Common myeloid progenitor, CD34-positive (primary cell): ENCODE results near the gene OBSCN.

Source experiments
- CTCF ChIA-PET: fragments of 350-600 bp; sonication (Branson Sonifier 250); formaldehyde crosslinking; loops from one replicate; lab custom pipeline; 2021; ENCODE audit warnings: antibody characterized with exemption; lab: Charles Lee
- POLR2A ChIA-PET: fragments of 350-600 bp; sonication (Branson Sonifier 250); formaldehyde crosslinking; loops from one replicate; lab custom pipeline; 2021; ENCODE audit warnings: antibody characterized with exemption; lab: Charles Lee
- DNase-seq, 3 donors: peaks; one replicate each; pipeline versions ENCODE4 v3.0.0 to v3.0.0-alpha.2; 2013
- H3K27ac ChIP-seq, 2 experiments: 1 replicate in 1 of 2; 2 replicates in 1 of 2; pipeline ENCODE4 v1.7.0; 2013; ENCODE audit warnings: inconsistent platforms in 2 of 2, low read length in 2 of 2, mild to moderate bottlenecking in 2 of 2, low read depth in 1 of 2, moderate library complexity in 1 of 2; ENCODE audit not compliant: severe bottlenecking in 2 of 2, insufficient read depth in 1 of 2, poor library complexity in 1 of 2
- H3K27me3 ChIP-seq, 5 experiments: replicated peaks in 2 of 5; 1 replicate in 3 of 5; 2 replicates in 2 of 5; pipeline versions ENCODE4 v1.6.1 to v1.7.0; 2013; ENCODE audit warnings: low read length in 4 of 5, mild to moderate bottlenecking in 2 of 5, moderate library complexity in 2 of 5, inconsistent platforms in 1 of 5; ENCODE audit not compliant: insufficient read depth in 5 of 5, control insufficient read depth in 4 of 5
- H3K36me3 ChIP-seq, 4 experiments: 1 replicate in 2 of 4; 2 replicates in 2 of 4; pipeline versions ENCODE4 v1.6.1 to v1.7.0; 2013; ENCODE audit warnings: low read length in 3 of 4, control low read depth in 1 of 4, mild to moderate bottlenecking in 1 of 4; ENCODE audit not compliant: control insufficient read depth in 4 of 4, insufficient read depth in 4 of 4
- H3K4me1 ChIP-seq, 4 experiments: 1 replicate in 3 of 4; 2 replicates in 1 of 4; pipeline versions ENCODE4 v1.6.1 to v1.7.1; 2013; ENCODE audit warnings: low read length in 3 of 4, mild to moderate bottlenecking in 3 of 4, control low read depth in 1 of 4, inconsistent platforms in 1 of 4, moderate library complexity in 1 of 4; ENCODE audit not compliant: control insufficient read depth in 4 of 4, insufficient read depth in 4 of 4; ENCODE audit errors: control extremely low read depth in 1 of 4
- H3K4me3 ChIP-seq, 7 experiments: 1 replicate in 4 of 7; 2 replicates in 3 of 7; pipeline versions ENCODE4 v1.5.1 to v1.7.0; 2013; ENCODE audit warnings: mild to moderate bottlenecking in 7 of 7, low read length in 6 of 7, moderate library complexity in 6 of 7, inconsistent platforms in 2 of 7, low read depth in 2 of 7, control low read depth in 1 of 7; ENCODE audit not compliant: insufficient read depth in 4 of 7, control insufficient read depth in 1 of 7; ENCODE audit errors: extremely low read depth in 1 of 7
- H3K9me3 ChIP-seq, 5 experiments: 1 replicate in 4 of 5; 2 replicates in 1 of 5; pipeline versions ENCODE4 v1.6.1 to v1.7.1; 2013; ENCODE audit warnings: low read length in 4 of 5, mild to moderate bottlenecking in 2 of 5, inconsistent platforms in 1 of 5, low read depth in 1 of 5, moderate library complexity in 1 of 5; ENCODE audit not compliant: control insufficient read depth in 4 of 5, insufficient read depth in 2 of 5; ENCODE audit errors: control extremely low read depth in 1 of 5
- WGBS: methylation state at CpG from one replicate; pipeline ENCODE4 v1.1.5; 2013; ENCODE audit not compliant: insufficient coverage; 5-methylcytosine and 5-hydroxymethylcytosine counted together

The OBSCN gene

GRCh38 chr1:228207381-228207810 is 448 bp upstream of the OBSCN start:
- ChIA-PET POLR2A (interaction anchor here (0.6 kb wide), 1 partner anchor 85 kb away, joined by 3 read pairs; no protein-coding TSS in a partner anchor), CTCF (no interaction called here)
- WGBS: 71% methylated on average over 6 of the region's 8 CpGs
- no peak overlapping the region for H3K4me3 ChIP-seq
- H3K9me3 ChIP-seq: no peaks in the 10 kb centered on the region
- H3K27me3 ChIP-seq: peaks cover 0 to 35% (median 2%) of the 10 kb centered on the region in 5 experiments
- no peaks in the 10 kb centered on the region for H3K36me3 ChIP-seq
- no peak for DNase-seq
- no peak overlapping the region for H3K27ac ChIP-seq
- H3K4me1 ChIP-seq: peaks cover 0 to 5% (median under 1%) of the 10 kb centered on the region in 4 experiments

GRCh38 chr1:228208831-228209551 is 1.1 kb downstream of the OBSCN start:
- WGBS: 82% methylated on average over 15 of the region's 19 CpGs
- H3K9me3 ChIP-seq: no peaks in the 10 kb centered on the region
- H3K4me1 ChIP-seq: peaks cover 0 to 12% (median 10%) of the 10 kb centered on the region in 4 experiments
- ChIA-PET CTCF (interaction anchor here (0.7 to 1.2 kb wide), 3 partner anchors 10 to 71 kb away, joined by 3 to 5 read pairs (median 3); no protein-coding TSS in a partner anchor), POLR2A (no interaction called here)
- no peaks in the 10 kb centered on the region for H3K36me3 ChIP-seq
- H3K4me3 ChIP-seq: no peak overlapping the region
- peaks cover 0 to 31% (median 2%) of the 10 kb centered on the region in 5 experiments for H3K27me3 ChIP-seq
- H3K27ac ChIP-seq: no peak overlapping the region
- DNase-seq: no peak

DNA sequence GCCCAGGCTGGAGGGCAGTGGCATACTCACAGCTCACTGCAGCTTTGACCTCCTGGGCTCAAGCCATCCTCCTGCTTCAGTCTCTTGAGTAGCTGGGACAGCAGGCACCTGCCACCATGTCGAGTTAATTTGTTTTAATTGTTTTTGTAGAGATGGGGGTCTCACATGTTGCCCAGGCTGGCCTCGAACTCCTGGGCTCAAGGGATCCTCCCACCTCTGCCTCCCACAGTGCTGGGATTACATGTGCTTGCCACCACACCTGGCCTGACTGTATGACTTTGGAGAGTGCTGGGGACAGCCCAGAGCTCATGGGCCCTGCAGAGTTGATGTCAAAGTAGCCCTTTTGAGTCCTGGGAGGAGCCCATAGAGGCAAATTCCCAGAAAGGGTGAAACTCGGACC is 1.8 kb downstream of the OBSCN start:
- no peak overlapping the region for H3K27ac ChIP-seq
- H3K27me3 ChIP-seq: peaks cover 0 to 28% (median 2%) of the 10 kb centered on the region in 5 experiments
- ChIA-PET POLR2A (no interaction called here), CTCF (interaction anchor here (0.7 to 1.2 kb wide), 3 partner anchors 11 to 72 kb away, joined by 3 to 5 read pairs (median 3); no protein-coding TSS in a partner anchor)
- no peak for DNase-seq
- H3K4me3 ChIP-seq: no peak overlapping the region
- peaks cover 0 to 15% (median 13%) of the 10 kb centered on the region in 4 experiments for H3K4me1 ChIP-seq
- no peaks in the 10 kb centered on the region for H3K9me3 ChIP-seq
- no peaks in the 10 kb centered on the region for H3K36me3 ChIP-seq
- WGBS: 95% methylated on average over 3 of the region's 3 CpGs

DNA sequence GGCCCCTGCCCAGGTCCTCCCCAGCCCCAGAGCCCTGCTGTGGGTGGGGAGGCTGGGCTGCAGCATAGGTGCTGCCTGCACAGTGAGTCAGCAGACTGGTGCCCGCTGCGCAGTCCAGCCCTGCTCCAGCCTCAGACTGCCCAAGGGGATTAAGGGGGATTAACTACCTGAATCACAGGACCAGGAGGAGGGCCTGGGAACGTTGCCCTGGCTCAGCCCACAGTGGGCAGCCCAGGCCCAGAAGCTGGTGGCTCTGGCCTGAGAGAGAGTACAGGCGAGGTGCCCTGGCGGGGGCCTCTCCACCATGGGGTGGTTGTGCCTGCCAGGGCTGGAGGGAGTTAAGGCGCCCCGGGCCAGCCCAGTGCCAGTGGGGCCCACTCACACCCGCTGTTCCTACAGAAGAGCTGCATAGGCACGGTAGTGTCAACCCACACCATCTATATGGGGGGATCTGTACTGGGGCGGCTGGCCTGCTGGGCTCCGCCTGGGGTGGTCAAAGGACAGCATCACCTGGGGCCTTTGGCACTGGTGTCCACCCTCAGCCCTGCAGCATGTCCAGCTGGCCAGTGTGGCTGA is 2.3 kb downstream of the OBSCN start:
- POLR2A ChIA-PET: no interaction called here
- Histone ChIP-seq H3K27me3 (peaks cover 0 to 27% (median 2%) of the 10 kb centered on the region in 5 experiments), H3K4me1 (peaks cover 0 to 15% (median 13%) of the 10 kb centered on the region in 4 experiments), H3K9me3 (no peaks in the 10 kb centered on the region), H3K4me3 (no peak overlapping the region), H3K36me3 (peaks cover 0 to 2% (median under 1%) of the 10 kb centered on the region in 4 experiments), H3K27ac (no peak overlapping the region)
- no peak for DNase-seq
- WGBS: 97% methylated on average over 5 of the region's 11 CpGs
- CTCF ChIA-PET: interaction anchor here (1.2 kb wide), 2 partner anchors 34 to 73 kb away, joined by 3 read pairs; no protein-coding TSS in a partner anchor

DNA sequence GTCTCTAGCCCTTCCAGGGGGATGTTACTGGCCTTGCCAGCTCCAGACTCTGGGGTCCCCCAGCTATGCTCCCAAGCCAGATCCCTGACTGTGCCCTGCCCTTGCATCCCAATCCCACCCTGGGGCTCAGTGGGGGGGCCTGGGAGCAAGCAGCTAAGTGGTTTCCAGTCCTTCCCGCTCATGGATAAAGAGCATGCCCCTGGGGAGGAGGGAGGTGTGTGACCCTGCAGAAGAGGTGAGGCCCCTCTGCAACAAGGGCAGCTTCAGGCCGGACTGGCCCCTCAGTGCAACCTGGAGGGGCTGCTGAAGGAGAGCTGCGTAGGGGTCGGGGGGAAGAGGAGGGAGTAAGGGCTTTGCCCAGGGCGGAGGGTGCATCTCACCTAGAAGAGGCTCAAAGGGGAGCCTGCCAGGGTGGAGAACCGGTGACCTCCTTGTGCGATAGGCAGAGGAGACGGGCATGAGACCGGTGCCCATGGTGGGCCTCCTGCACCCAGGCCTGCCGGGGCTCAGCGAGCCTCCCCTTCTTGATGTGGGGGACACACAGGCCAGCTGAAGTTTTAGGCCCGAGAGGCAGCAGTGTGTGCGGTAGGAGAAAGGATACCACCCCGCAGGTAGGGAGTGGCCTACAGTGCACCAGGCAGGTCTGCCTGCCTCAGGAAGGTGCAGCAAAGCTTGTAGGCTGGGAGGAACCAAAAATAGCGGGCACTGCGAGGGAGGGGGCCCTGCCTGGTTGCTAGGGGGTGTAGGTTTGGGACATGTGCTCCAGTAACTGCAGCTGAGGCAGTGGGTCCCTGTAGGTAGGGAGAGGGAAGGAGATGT is 3.1 kb downstream of the OBSCN start:
- DNase-seq: no peak
- POLR2A ChIA-PET: no interaction called here
- H3K36me3 ChIP-seq: peaks cover 0 to 9% (median under 1%) of the 10 kb centered on the region in 4 experiments
- no peak overlapping the region for H3K4me3 ChIP-seq
- peaks cover 0 to 15% (median 12%) of the 10 kb centered on the region in 4 experiments for H3K4me1 ChIP-seq
- H3K9me3 ChIP-seq: no peaks in the 10 kb centered on the region
- H3K27ac ChIP-seq: no peak overlapping the region
- 92% methylated on average over 12 of the region's 16 CpGs for WGBS
- CTCF ChIA-PET: interaction anchor here (1.2 to 1.3 kb wide), 2 partner anchors 34 to 80 kb away, joined by 3 read pairs; no protein-coding TSS in a partner anchor
- peaks cover 0 to 20% (median 2%) of the 10 kb centered on the region in 5 experiments for H3K27me3 ChIP-seq

GRCh38 chr1:228211531-228212414 is 3.9 kb downstream of the OBSCN start:
- Histone ChIP-seq H3K4me1 (peaks cover 0 to 15% (median 12%) of the 10 kb centered on the region in 4 experiments), H3K9me3 (no peaks in the 10 kb centered on the region), H3K4me3 (no peak overlapping the region), H3K36me3 (peaks cover 0 to 18% (median 2%) of the 10 kb centered on the region in 4 experiments), H3K27me3 (peaks cover 0 to 12% (median 2%) of the 10 kb centered on the region in 5 experiments), H3K27ac (no peak overlapping the region)
- 91% methylated on average over 68 of the region's 96 CpGs for WGBS
- CTCF ChIA-PET: interaction anchor here (1.3 kb wide), 1 partner anchor 81 kb away, joined by 3 read pairs; no protein-coding TSS in a partner anchor
- POLR2A ChIA-PET: no interaction called here
- DNase-seq: no peak
